Measurements from ENCODE around the gene SHISA5. TPM values are rescaled to one million over a fixed set of nuclear protein-coding genes. Genes with fewer than 3 reads are reported as not detected.

SHISA5 gene, protein sequence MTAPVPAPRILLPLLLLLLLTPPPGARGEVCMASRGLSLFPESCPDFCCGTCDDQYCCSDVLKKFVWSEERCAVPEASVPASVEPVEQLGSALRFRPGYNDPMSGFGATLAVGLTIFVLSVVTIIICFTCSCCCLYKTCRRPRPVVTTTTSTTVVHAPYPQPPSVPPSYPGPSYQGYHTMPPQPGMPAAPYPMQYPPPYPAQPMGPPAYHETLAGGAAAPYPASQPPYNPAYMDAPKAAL
- 101 to 139 TPM (median 129 TPM) in 5 replicates for total RNA-seq (2022; extraction: Qiagen RNA extraction)

DNA sequence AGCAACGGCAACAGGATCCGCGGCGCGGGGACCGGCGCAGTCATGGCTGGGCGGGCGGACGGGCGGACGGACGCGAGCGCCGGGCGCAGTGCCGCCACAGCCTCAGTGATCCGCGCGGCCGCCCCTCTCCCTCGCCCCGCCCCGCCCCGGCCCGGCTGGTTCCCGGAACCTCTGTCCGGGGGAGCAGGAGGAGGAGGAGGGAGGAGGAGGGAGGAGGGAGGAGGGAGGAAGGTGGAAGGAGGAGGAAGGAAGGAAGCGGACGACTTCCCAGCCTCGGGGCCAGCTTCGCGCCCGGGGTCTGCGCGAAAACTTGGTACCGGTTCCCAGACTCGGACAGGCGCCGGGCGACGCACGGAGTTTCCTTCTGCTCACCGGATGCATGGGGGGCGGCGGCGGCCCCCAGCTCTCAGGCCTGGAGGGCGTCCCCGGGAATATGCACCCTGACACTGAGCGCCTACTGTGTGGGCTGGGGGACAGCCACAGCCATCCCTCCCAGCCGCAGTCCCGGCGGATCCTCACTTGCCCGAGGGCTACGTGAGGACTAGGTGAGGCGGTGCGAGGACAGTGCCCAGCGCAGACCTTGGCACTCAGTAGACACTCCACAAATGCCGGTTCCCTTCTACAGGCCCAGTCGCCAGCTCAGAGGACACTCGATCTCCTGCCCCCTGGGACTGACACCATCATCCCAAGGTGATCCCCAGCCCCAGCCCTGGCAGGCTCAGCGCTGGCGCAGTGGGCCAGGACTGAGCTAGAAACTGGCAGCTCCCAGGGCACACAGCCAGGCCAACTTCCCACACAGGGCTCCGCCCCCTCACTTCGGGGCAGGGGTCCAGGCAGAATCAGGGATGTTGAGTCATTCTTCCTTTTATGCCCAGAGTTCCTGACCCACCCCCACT lies at the start of gene SHISA5:
SHISA5 (minus strand) TSS at position 124 of the 896 bp plus-strand sequence; CDS start at position 44, 80 bp downstream.

GRCh38 chr3:48446425-48447193 lies 57.4 kb downstream of the SHISA5 start, which contains the start of gene ATRIP:
TSS of gene ATRIP (plus strand) at chr3:48446737. CDS start at chr3:48446846, 109 bp downstream.

DNA sequence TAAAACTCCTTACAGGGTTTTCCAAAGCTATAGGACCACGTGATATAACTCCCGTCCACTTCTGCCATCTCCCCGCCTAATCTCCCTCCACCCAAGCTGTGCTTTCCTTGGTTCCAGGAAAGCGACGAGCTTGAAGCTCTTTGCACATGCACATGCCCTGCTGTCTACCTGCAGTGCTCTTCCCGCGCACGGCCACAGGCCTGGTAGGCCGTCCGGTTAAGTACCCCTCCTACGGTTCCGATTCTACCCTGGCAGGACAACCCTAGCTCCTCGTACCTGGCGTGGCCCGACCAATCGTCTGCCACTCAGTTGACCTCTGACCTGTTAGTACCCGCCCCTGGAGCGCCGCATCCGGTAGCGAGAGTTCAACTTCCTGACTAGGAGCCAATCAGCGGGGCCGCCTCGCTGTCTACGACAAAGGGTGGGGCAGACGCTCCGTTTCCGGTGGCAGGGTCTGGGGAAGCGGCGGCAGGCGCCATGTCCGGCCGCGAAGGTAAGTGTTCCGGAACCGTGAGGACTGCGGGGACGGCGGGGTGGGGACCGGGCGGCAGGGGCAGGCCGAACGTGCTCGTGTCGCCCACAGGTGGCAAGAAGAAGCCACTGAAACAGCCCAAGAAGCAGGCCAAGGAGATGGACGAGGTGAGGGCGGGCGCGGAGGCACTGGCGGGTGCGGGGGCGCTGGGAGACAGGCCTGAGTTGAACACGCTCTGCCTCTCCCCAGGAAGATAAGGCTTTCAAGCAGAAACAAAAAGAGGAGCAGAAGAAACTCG lies 64.0 kb downstream of the SHISA5 start, which contains the start of the genes CCDC51 and TMA7:
CCDC51 (minus strand) TSS at position 300 of the 770 bp plus-strand sequence. CDS start 4,991 bp downstream, outside the sequence.
TMA7 (plus strand) TSS at position 438 of the 770 bp plus-strand sequence; CDS start at position 478, 40 bp downstream.

GRCh38 chr3:48429960-48430707 lies 73.8 kb downstream of the SHISA5 start, which contains the start of gene PLXNB1:
TSS of gene PLXNB1 (minus strand) at chr3:48430086. CDS start at chr3:48424611, 5,475 bp downstream.

Other genes starting within 250 kb of the SHISA5 start
- 21.9 to 27.8 TPM (median 24.1 TPM) in 5 replicates for gene NME6, start 202.8 kb downstream of the SHISA5 start, total RNA-seq (2022; extraction: Qiagen RNA extraction)
- gene SPINK8, start 170.5 kb downstream of the SHISA5 start, total RNA-seq (2022; extraction: Qiagen RNA extraction), result not detected in 5 replicates
- not detected in 5 replicates for gene FBXW12, start 132.0 kb downstream of the SHISA5 start, total RNA-seq (2022; extraction: Qiagen RNA extraction)
- 13.4 to 17.7 TPM (median 15.7 TPM) in 5 replicates for gene PLXNB1, start 74.1 kb downstream of the SHISA5 start, total RNA-seq (2022; extraction: Qiagen RNA extraction)
- 25.0 to 29.1 TPM (median 27.4 TPM) in 5 replicates for gene CCDC51, start 64.1 kb downstream of the SHISA5 start, total RNA-seq (2022; extraction: Qiagen RNA extraction)
- 266 to 389 TPM (median 282 TPM) in 5 replicates for gene TMA7, start 63.9 kb downstream of the SHISA5 start, total RNA-seq (2022; extraction: Qiagen RNA extraction)
- 8.3 to 9.6 TPM (median 9.4 TPM) in 5 replicates for gene ATRIP, start 57.4 kb downstream of the SHISA5 start, total RNA-seq (2022; extraction: Qiagen RNA extraction)
- gene PFKFB4, start 52.6 kb upstream of the SHISA5 start, total RNA-seq (2022; extraction: Qiagen RNA extraction), result 12.6 to 17.6 TPM (median 12.8 TPM) in 5 replicates
- gene UCN2, start 59.6 kb upstream of the SHISA5 start, total RNA-seq (2022; extraction: Qiagen RNA extraction), result 6.9 to 11.3 TPM (median 9.7 TPM) in 5 replicates
- gene COL7A1, start 91.2 kb upstream of the SHISA5 start, total RNA-seq (2022; extraction: Qiagen RNA extraction), result 143 to 232 TPM (median 208 TPM) in 5 replicates
- 169 to 188 TPM (median 181 TPM) in 5 replicates for gene UQCRC1, start 105.5 kb upstream of the SHISA5 start, total RNA-seq (2022; extraction: Qiagen RNA extraction)
- gene TMEM89, start 117.6 kb upstream of the SHISA5 start, total RNA-seq (2022; extraction: Qiagen RNA extraction), result not detected in 5 replicates
- 14.6 to 21.2 TPM (median 18.6 TPM) in 5 replicates for gene SLC26A6, start 131.3 kb upstream of the SHISA5 start, total RNA-seq (2022; extraction: Qiagen RNA extraction)
- gene CELSR3, start 158.7 kb upstream of the SHISA5 start, total RNA-seq (2022; extraction: Qiagen RNA extraction), result 3.2 to 5.9 TPM (median 4.7 TPM) in 5 replicates
- 6.9 to 11.7 TPM (median 9.9 TPM) in 5 replicates for gene NCKIPSD, start 181.7 kb upstream of the SHISA5 start, total RNA-seq (2022; extraction: Qiagen RNA extraction)
- 48.8 to 49.9 TPM (median 49.3 TPM) in 5 replicates for gene IP6K2, start 213.0 kb upstream of the SHISA5 start, total RNA-seq (2022; extraction: Qiagen RNA extraction)

Measured in A549 treated with CORT108297 at 1 μM for 4 hours (cell line).